ENCODE data around the gene TEX19.

The TEX19 gene

GRCh38 chr17:82358465-82359350, at the start of gene TEX19:
Gene TEX19, plus strand, starts transcription at chr17:82359247. Its CDS starts 2,904 bp downstream, at chr17:82362151.
- no peak for DNase-seq (ENCODE audit: low read depth)

GRCh38 chr17:82309656-82310570, 49.1 kb upstream of the TEX19 start:
- DNase-seq (ENCODE audit: low read depth) = no peak

- DNase-seq (ENCODE audit: low read depth) = no peak
Observed at GRCh38 chr17:82310877-82311276, 48.2 kb upstream of the TEX19 start.

- DNase-seq (ENCODE audit: low read depth) = no peak
Observed at GRCh38 chr17:82311971-82312370, 47.1 kb upstream of the TEX19 start.

GRCh38 chr17:82313195-82314011, 45.6 kb upstream of the TEX19 start:
- DNase-seq (ENCODE audit: low read depth) = no peak

GRCh38 chr17:82314012-82314726, 44.9 kb upstream of the TEX19 start:
- DNase-seq (ENCODE audit: low read depth) = no peak

GRCh38 chr17:82314727-82315605, 44.1 kb upstream of the TEX19 start:
- DNase-seq (ENCODE audit: low read depth) = no peak

GRCh38 chr17:82315703-82316358, 43.2 kb upstream of the TEX19 start:
- no peak for DNase-seq (ENCODE audit: low read depth)

GRCh38 chr17:82316651-82317393, 42.2 kb upstream of the TEX19 start:
- DNase-seq (ENCODE audit: low read depth) = no peak

GRCh38 chr17:82317394-82318168, 41.5 kb upstream of the TEX19 start, which contains the start of gene CD7:
Gene CD7, minus strand, starts transcription at chr17:82317608. Its CDS starts 113 bp downstream, at chr17:82317495.
- DNase-seq (ENCODE audit: low read depth) = no peak

- no peak for DNase-seq (ENCODE audit: low read depth)
Observed at GRCh38 chr17:82318169-82318498, 40.9 kb upstream of the TEX19 start.

GRCh38 chr17:82318772-82319606, 40.1 kb upstream of the TEX19 start:
- no peak for DNase-seq (ENCODE audit: low read depth)

GRCh38 chr17:82319619-82320062, 39.4 kb upstream of the TEX19 start:
- DNase-seq (ENCODE audit: low read depth) = no peak

- no peak for DNase-seq (ENCODE audit: low read depth)
Observed at GRCh38 chr17:82320140-82320840, 38.8 kb upstream of the TEX19 start.

- DNase-seq (ENCODE audit: low read depth) = no peak
Observed at GRCh38 chr17:82320956-82321927, 37.8 kb upstream of the TEX19 start.

All from stimulated activated CD8-positive, alpha-beta memory T cell treated with anti-CD3 and anti-CD28 coated beads, Interleukin-15, amount 100 ng/mL, for 1 hour (primary cell).